PC-9 (cell line): ENCODE data around the gene HCN1.

ENCODE experiments used
- CTCF ChIP-seq: fragments of 200-600 bp; sonication (generic); conservative IDR thresholded peaks from 2 replicates; pipeline ENCODE4 v1.6.1; 2017; ENCODE audit warnings: mixed run types, antibody characterized with exemption, mild to moderate bottlenecking, moderate library complexity
- EZH2 ChIP-seq: fragments of 200-600 bp; sonication (generic); IDR thresholded peaks from 2 replicates; pipeline ENCODE4 v1.8.0; 2017; ENCODE audit warnings: antibody characterized with exemption, low read depth

- TF ChIP-seq CTCF, result no peak
- TF ChIP-seq EZH2, result no peak
Observed at GRCh38 chr5:45355189-45355992, 340.8 kb downstream of the HCN1 start.
